Activated gamma-delta T cell (primary cell): Measurements from ENCODE around the gene RPP38.

Experiments
- DNase-seq: peaks from one replicate; lab custom pipeline; 2025; lab: John Stamatoyannopoulos, UW

RPP38 gene

DNA sequence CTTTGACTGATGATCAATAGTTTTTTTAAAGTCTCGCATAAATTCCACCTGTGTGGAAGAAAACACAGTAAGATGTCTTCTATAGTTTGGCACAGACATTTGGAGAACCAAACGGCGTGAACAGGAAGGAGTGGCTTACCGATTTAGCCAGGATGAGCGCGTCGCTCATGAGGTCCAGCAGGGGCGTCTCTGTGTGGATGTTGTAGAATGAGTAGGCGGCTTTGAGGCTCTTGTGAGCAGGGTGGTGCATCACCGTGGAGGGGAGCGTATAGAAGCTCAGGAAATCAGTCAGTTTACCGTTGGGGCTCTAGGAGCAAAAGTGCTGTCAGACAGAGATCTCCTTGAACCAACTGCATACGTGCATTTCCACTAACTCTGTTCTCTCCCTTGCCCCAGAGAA, 15.5 kb downstream of the RPP38 start:
- DNase-seq: no peak

GRCh38 chr10:15113766-15114165, 16.6 kb downstream of the RPP38 start:
- no peak for DNase-seq

DNA sequence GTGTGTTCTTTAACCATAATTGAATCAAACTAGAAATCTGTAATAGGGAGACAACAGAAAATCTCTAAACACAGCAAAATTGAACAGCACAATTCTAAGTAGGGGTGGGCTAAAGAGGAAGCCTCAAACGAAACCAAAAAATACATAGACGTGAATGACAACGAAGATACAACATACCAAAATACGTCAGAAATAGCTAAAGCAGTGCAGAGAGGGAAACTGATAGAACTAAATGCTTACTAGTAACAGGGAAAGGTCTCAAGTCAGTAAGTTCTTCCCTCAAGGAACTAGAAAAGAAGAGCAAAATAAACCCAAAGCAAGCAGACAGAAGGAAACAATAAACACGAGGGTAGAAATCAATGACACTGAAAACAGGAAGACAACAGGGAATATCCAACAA, 19.1 kb downstream of the RPP38 start:
- no peak for DNase-seq

- DNase-seq: no peak
Observed at GRCh38 chr10:15118615-15119014, 21.5 kb downstream of the RPP38 start.

DNA sequence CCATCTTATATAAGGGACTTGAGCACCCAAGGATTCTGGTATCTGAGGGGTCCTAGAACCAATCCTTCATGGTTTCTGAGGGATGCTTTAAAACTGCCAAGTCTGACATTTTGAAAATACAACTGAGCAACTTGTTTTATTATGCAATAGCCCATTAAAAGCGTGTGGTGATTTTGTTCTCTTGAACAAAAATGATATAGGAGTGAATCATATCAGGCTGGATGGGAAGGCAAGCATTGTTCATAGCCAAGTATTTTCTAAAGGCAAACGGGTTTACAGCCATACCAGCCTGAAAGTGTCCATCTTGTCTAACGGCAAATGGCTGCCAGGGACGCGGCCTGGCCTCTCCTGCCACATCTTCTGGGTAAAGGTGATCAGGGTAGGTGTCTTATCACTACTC, 23.4 kb downstream of the RPP38 start:
- no peak for DNase-seq

DNA sequence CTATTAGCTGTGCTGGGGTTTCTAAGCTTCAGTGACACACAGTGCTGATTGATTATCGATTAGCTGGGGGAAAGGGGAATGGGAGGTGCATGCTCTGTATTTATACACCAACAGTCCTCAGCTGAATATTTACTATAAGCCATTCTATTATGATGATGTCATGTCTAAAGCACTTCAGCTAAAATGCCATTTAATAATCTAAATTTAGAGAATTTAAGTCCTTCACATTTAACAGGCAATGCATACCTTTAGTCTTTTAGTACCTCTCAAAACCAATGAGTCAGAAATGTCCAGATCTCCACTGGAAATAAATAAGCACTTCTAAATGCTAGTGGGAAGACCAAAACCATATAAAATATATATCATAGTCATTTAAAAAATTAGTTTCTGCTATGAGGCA, 24.6 kb downstream of the RPP38 start:
- no peak for DNase-seq

GRCh38 chr10:15122477-15123030, 25.4 kb downstream of the RPP38 start:
- no peak for DNase-seq

GRCh38 chr10:15123749-15124184, 26.6 kb downstream of the RPP38 start:
- no peak for DNase-seq

DNA sequence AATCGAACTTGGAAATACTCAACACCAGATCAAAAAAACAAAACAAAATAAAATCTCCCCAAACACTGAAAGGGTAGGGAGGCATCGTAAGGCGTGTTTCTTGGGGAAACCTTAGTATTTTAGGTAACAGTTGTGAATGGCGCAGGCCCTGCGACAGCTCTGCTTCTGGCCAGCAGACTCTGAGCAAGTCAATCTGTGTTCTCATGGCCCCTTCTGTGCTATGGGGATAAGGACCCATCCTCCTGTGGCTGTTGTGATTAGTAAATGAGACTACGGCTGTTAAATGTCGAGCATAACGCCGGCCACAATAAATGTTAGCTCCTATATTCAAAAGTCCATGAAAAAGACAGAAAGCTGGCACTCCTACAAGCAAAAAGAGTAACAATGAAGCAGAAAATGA, 27.0 kb downstream of the RPP38 start:
- DNase-seq: no peak

DNA sequence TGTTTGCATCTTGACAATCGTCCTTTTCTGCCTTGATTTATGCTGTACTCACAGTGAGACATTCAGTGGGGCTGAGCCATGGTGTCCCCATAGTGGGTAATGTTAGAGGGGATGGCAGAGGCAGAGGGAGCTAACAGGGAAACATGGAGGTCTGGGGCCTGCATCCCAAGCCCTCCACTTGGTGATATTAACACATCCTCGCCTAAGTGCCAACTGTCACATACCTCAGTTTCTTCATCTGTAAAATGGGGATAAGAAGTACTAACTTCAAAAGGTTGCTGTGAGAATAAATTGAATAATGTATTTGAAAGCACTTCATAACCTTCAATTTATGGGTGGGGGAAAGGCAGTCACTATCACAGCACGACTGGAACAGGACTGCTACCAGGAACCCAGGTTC, 27.8 kb downstream of the RPP38 start:
- DNase-seq: no peak

DNA sequence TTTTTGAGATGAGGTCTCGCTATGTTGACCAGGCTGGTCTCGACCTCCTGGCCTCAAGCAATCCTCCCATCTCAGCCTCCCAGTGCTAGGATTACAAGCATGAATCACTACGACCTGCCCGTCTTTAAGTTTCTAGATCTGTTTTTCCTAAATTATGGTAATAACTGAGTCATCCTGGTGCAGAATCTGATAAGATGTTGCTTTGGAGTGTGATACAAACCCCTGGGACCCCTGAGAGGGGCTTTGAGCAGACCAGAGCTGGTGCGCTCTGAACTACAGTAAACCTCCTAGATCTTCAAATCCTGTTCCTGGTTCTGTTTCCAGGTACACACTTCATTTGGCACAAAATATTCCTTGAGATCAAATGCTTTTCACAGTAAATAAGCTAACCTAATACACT, 34.2 kb downstream of the RPP38 start:
- no peak for DNase-seq

- DNase-seq: no peak
Observed at GRCh38 chr10:15136129-15137035, 39.2 kb downstream of the RPP38 start.

GRCh38 chr10:15137036-15137359, 39.8 kb downstream of the RPP38 start:
- no peak for DNase-seq

- no peak for DNase-seq
Observed at GRCh38 chr10:15137636-15138035, 40.5 kb downstream of the RPP38 start.

GRCh38 chr10:15140698-15141097, 43.5 kb downstream of the RPP38 start:
- no peak for DNase-seq

DNA sequence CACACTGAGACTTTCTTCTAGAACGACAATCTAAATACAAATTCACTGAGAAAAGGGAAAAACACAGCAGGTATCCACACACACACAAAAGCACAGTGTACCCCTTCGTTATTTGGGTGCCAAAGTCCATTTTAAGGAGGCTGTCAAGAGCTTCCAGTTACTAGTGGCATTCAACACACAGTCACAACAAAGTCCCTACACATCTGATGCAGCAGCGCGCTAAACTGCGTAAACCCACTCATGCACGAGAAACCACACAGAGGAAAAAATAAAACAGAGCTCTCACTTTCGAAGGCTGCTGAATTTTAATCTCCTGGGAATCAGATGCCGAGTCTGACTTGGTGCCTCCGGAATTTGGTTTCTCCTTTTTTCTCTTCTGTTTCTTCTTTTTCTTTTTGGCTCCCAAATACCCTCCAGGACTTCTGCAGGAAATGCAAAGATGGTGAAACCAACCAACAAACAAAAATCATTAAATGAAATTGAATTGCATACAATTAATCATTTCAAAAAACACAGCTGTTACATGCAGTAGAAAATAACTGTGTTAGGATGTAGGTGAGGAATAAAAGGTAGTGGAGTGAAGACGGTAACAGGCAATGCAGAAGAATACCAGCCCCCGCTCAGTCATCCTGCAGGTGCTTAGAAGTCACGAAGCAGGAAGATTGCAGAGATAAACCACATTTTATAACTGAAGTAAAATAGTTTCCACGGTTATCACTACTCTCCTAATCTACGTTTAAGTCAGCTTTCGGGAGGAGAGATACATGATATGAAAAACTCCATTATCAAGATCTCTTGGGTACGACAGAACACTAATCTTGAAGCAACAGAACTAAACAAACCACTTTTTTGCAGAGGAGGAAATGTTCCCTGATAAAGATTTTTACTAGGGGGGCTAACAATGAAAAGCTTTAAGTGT, 44.2 kb downstream of the RPP38 start:
- DNase-seq: no peak

DNA sequence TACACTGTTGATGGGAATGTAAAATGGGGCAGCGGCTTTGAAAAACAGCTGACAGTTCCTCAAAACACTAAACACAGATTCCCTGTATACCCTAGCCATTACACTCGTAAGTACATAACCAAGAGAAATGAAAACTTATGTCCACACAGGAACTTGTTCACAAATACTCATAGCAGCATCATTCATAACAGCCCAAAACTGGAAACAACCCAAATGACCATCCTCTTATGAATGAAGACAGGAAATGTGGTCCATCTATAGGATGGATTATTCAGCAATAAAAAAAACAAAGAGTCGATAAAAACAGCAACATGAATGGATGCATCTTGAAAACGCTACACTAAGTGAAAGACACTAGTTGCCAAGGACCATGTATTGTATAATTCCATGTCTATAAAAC, 47.6 kb downstream of the RPP38 start:
- DNase-seq: no peak

DNA sequence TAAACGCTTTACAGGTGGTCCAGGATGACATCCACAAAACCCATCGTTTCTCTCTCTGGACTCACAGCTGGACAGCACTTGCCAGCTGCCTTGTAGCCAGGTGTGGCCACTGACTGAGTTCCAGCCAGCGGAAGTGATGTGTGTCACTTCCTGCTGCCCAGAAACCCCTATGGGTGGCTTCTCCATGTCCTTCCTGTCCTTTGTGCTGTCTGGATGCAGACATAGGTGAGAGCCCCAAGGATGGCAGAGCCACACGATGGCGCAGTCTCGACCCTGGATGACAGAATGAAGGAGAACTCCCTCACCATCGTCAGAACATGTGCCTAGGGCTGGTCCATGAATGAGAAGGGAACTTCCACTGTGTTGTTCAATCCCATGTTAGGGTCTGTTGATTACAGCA, 49.2 kb downstream of the RPP38 start:
- DNase-seq: no peak

DNA sequence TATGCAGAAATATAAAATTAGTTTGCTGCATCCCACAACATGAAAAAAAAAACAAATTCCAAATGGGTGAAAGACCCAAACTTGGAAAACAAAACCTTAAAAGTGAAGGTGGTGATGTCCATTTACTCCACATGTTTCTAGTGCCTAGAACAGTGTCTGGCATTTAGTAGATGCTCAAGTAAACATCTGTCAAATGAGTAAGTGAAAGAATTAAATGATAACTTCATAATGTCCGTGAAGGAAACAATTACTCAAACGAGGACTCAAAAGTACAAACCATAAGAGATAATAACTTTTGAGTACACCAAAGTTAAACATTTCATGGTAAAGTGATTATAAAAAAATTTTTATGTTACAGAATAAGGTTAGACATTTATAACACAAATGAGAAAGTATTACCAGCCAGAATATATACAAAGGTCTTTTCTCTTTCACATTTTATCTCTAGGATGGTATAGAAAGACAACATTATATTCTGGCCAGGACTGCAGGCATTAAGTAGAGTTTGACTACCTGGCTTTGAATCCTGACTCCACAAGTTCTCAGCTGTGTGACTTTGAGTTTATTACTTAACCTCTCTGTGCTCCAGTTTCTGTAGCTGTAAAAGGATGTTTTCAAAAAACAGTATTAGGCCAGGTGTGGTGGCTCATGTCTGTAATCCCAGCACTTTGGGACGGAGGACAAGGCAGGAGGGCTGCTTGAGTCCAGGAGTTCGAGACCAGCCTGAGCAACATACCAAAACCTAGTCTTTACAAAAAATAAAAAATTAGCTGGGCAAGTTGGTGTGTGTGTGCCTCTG, 50.6 kb downstream of the RPP38 start:
- no peak for DNase-seq

GRCh38 chr10:15149042-15149771, 52.1 kb downstream of the RPP38 start:
- no peak for DNase-seq

- DNase-seq: no peak
Observed at GRCh38 chr10:15150563-15150962, 53.4 kb downstream of the RPP38 start.
